ENCODE data around the gene AKAP13.
"Not testable (repeated sequence)": the region's sequence is repeated elsewhere in the genome, so short reads cannot be mapped to it uniquely, and the experiment has no call there.

The AKAP13 gene

GRCh38 chr15:85532689-85533088 lies 152.3 kb downstream of the AKAP13 start:
- Mint-ChIP-seq H3K27ac (peak overlapping the region in 1 of 3 experiments; percentile 74), H3K4me1 (peaks cover 36% of the 10 kb centered on the region), H3K27me3 (ENCODE audit: low read depth) (no peaks in the 10 kb centered on the region), H3K9me3 (no peaks in the 10 kb centered on the region), H3K4me3 (no peak overlapping the region), H3K36me3 (ENCODE audit: low read depth) (peaks cover 41% of the 10 kb centered on the region)
- TF ChIP-seq, protein P1, sequence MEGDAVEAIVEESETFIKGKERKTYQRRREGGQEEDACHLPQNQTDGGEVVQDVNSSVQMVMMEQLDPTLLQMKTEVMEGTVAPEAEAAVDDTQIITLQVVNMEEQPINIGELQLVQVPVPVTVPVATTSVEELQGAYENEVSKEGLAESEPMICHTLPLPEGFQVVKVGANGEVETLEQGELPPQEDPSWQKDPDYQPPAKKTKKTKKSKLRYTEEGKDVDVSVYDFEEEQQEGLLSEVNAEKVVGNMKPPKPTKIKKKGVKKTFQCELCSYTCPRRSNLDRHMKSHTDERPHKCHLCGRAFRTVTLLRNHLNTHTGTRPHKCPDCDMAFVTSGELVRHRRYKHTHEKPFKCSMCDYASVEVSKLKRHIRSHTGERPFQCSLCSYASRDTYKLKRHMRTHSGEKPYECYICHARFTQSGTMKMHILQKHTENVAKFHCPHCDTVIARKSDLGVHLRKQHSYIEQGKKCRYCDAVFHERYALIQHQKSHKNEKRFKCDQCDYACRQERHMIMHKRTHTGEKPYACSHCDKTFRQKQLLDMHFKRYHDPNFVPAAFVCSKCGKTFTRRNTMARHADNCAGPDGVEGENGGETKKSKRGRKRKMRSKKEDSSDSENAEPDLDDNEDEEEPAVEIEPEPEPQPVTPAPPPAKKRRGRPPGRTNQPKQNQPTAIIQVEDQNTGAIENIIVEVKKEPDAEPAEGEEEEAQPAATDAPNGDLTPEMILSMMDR (IDR thresholded peaks at IDR 0.05; ENCODE audit: unreplicated experiment in 3 of 3): no peak

DNA sequence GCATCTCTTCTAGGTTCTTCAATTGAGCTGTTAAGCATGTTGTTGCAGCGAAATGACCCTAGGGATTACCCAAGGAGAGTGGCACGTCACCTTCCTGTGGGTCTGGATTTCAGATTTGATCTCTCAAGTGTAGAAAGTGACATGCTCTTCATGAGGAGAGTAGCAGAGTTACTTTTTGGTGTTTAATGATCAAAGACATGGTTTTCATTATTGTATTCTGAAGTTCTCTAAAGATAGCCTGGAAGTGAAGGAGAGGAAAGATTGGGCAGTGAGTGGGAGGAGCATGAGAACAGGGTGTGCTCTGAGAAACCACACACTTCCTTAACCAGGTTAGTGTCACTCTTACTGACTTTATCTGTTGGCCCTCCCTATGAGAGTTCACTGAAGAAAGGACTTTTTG lies 153.6 kb downstream of the AKAP13 start:
- H3K27ac Mint-ChIP-seq: no peak overlapping the region
- TF ChIP-seq, protein P1 (IDR thresholded peaks at IDR 0.05; ENCODE audit: unreplicated experiment in 3 of 3): no peak
- no peaks in the 10 kb centered on the region for H3K27me3 Mint-ChIP-seq (ENCODE audit: low read depth)
- H3K36me3 Mint-ChIP-seq (ENCODE audit: low read depth): peaks cover 45% of the 10 kb centered on the region
- H3K9me3 Mint-ChIP-seq: no peaks in the 10 kb centered on the region
- H3K4me3 Mint-ChIP-seq: no peak overlapping the region
- peaks cover 24% of the 10 kb centered on the region for H3K4me1 Mint-ChIP-seq

DNA sequence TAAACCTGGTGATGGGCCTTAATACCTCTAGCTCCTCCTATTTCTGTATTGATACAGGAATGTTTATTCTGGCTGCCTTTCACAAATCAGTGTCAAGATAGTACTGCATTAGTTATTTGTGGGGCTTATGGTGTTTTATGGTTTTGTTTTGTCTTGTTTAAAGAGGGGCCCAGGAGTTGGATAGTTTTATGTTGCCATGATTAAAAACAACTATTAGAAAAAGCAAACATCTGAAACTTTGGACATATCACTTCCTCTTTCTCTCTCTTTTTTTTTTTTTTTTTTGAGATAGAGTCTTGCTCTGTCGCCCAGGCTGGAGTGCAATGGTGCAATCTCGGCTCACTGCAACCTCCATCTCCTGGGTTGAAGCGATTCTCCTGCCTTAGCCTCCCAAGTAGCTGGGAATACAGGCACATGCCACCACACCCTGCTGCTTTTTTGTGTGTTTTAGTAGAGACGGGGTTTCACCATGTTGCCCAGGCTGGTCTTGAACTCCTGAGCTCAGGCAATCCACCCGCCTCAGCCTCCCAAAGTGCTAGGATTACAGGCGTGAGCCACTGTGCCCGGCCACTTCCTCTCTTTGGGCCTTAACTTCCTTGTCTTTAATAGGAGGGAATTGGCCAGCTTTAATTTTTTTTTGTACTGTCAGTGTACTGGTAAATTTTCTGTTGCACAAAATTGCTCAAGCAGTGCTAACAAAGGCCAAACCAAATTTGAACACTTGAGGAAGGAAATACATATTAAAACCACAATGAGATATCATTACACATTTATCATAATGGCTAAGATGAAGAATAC lies 155.3 kb downstream of the AKAP13 start:
- H3K27me3 Mint-ChIP-seq (ENCODE audit: low read depth); H3K4me3 Mint-ChIP-seq; H3K9me3 Mint-ChIP-seq: not testable (repeated sequence)
- Mint-ChIP-seq H3K4me1 (peaks cover 17% of the 10 kb centered on the region), H3K36me3 (ENCODE audit: low read depth) (peaks cover 47% of the 10 kb centered on the region), H3K27ac (peak overlapping the region in 2 of 3 experiments; percentile 10 to 13)

DNA sequence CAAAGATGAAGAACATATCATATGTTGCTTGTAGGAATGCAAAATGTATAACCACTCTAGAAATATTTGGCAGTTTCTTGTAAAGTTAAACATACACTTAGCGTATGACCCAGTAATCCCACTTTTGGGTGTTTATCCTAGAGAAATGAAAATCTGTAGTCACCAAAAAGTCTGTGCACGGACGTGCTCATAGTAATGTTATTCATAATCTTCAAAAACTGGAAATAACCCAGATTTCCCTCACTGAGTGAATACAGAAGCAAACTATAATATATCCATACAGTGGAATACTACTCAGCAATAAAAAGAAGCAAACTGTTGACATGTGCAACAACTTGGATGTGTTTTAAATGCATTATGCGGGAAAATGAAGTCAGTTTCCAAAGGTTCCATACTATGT lies 155.9 kb downstream of the AKAP13 start:
- Mint-ChIP-seq H3K27me3 (ENCODE audit: low read depth) (no peaks in the 10 kb centered on the region), H3K9me3 (no peaks in the 10 kb centered on the region), H3K4me1 (peaks cover 16% of the 10 kb centered on the region), H3K4me3 (no peak overlapping the region), H3K27ac (no peak overlapping the region), H3K36me3 (ENCODE audit: low read depth) (peaks cover 43% of the 10 kb centered on the region)
- TF ChIP-seq, protein P1 (IDR thresholded peaks at IDR 0.05; ENCODE audit: unreplicated experiment in 3 of 3): no peak

DNA sequence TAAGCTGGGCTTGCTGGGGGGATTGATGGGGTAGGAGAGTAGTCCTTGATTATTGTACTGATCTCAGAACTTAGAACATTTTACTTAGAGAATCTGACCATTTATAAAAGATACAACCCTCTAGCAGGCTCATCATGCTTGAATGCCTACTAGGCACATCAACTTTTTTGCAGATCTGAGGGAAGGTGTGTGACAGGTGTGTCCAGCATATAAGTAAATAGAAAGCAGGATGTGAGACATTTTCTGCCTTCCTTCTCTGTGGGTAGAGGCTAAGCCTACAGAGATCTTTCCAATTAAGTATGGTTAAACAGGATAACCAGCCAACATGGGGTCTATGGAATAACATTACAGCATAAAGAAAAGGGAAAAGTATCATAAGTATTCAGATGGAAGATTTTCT lies 159.1 kb downstream of the AKAP13 start:
- peaks cover 35% of the 10 kb centered on the region for H3K36me3 Mint-ChIP-seq (ENCODE audit: low read depth)
- H3K27me3 Mint-ChIP-seq (ENCODE audit: low read depth): no peaks in the 10 kb centered on the region
- H3K9me3 Mint-ChIP-seq: no peaks in the 10 kb centered on the region
- TF ChIP-seq, protein P1 (IDR thresholded peaks at IDR 0.05; ENCODE audit: unreplicated experiment in 3 of 3): no peak
- H3K4me3 Mint-ChIP-seq: no peak overlapping the region
- peaks cover 14% of the 10 kb centered on the region for H3K4me1 Mint-ChIP-seq
- H3K27ac Mint-ChIP-seq: no peak overlapping the region

DNA sequence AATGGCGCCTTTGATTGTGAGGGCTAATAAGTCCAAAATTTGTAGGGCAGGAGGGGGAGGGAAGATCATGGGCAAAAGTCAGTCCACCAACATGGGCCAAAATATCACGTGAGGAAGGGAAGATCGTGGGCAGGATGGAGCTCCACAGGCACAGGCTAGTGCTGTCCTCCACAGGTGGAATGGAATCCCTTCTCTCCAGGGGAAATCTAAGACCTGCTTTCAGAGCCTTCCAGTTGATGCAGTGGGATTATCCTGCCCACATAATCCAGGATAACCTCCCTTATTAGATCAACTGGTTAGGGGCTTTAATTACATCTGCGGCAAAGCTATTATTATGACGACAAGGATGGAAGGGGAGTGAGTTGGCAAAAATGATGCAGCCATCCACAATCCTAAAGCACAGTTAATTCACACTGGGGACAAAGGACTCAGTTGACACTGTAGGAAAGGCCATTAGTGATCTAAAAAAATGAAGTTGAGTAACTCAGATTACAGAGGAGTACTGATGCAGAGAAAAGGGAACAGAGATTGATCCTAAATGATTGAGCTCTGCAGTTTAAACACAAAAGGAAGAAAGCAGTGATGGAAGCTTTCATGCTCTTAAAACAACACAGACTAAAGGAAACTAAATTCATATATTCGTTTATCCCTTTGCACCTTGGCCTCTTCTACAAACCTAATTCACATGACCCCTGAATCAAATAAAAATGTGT lies 159.8 kb downstream of the AKAP13 start:
- TF ChIP-seq, protein P1 (IDR thresholded peaks at IDR 0.05; ENCODE audit: unreplicated experiment in 3 of 3): no peak
- no peak overlapping the region for H3K4me3 Mint-ChIP-seq

More for the DNA sequence above, 159.8 kb downstream of the AKAP13 start:
- Mint-ChIP-seq H3K36me3 (ENCODE audit: low read depth) (peaks cover 33% of the 10 kb centered on the region), H3K27ac (no peak overlapping the region), H3K27me3 (ENCODE audit: low read depth) (no peaks in the 10 kb centered on the region), H3K9me3 (no peaks in the 10 kb centered on the region), H3K4me1 (peaks cover 14% of the 10 kb centered on the region)
